NCI-H1105 (cell line): Measurements from ENCODE around the gene CLN5.
"Not testable (repeated sequence)": the region's sequence is repeated elsewhere in the genome, so short reads cannot be mapped to it uniquely, and the experiment has no call there.

Source experiments
- DNase-seq: peaks from one replicate; lab custom pipeline; 2025; lab: John Stamatoyannopoulos, UW

The CLN5 gene

DNA sequence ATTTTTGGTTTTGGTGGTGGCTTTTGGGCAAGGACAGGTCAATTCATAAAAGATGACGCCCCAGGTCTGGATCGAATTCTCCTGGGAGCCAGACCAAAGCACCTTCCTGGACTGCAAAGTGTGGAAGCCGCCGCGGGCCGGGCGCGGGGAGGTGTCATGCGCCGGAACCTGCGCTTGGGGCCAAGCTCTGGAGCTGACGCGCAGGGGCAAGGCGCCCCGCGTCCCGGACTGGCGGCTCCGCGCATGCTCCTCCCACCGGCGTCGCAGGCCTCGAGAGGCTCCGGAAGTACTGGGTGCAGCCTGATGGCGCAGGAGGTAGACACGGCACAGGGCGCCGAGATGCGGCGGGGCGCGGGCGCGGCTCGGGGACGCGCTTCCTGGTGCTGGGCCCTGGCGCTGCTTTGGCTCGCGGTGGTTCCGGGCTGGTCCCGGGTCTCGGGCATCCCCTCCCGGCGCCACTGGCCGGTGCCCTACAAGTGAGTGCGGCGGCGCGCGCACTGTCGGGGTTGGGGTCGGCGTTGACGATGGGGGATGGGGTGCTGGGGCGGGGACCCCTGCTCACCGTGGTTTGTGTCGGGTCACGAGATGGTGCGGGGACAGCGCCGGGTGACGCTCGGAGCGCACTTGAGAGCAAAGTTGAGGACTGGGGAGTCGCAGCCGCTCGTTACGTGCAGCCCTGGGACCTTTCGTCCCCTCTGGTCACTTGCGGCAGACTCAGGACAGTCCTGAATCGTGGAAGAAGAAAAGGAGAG is at the start of gene CLN5:
CLN5 (plus strand) TSS at position 286 of the 752 bp plus-strand sequence; CDS start at position 304, 18 bp downstream.
- DNase-seq = peak; percentile 52

DNA sequence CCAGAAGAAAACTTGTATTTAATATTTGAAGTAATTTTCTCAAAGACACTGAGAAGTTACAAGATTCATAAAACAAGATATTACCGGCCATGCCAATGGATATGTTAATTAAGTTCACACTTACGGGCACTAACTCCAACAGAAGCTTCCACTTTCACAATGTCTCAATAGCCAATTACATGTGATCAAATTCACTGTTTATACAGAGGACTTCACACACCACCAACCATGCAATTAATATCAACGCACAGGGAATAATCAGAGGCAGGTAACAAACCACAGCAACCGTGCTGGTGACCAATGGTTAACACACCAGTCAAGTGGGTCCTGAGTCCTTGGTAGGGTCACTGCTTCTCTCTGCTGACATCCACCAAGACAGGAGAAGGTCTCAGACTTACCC is 49.5 kb upstream of the CLN5 start:
- DNase-seq = no peak

DNA sequence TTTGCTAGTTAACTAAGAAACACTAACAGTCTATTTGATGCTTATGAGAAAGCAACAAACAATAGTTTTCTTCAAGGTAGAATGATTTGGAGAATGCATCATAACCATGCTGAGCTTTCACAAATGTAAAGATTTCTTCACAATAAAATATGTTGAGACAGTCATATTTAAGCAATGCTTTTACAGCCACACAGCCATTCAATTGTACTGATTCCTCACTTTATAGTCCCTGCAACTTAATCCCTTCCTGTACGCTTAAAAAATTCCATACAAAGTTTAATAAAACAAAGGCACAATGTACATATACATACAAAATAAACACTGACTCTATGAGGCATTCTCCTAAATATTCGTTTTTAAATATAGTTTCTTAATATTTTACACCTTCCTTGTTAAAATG is 48.2 kb upstream of the CLN5 start:
- no peak for DNase-seq

DNA sequence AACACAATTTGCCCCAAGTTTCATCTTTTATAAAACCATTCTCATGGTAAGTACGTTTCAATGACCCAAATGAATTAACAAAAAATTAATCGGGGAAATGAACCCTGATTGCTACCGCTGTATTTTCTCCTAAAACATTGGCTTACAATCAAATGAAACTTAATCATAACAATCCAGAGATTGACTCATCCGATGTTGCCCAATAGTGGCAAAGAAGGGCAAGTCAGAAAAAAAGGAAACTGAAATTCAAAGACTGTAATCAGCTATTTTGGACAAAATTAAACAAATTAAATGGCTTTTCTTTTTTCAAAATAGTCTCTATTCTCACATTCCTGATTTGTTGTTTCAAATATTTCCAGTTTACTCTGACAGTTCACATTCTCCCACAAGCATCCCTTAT is 47.4 kb upstream of the CLN5 start:
- no peak for DNase-seq

DNA sequence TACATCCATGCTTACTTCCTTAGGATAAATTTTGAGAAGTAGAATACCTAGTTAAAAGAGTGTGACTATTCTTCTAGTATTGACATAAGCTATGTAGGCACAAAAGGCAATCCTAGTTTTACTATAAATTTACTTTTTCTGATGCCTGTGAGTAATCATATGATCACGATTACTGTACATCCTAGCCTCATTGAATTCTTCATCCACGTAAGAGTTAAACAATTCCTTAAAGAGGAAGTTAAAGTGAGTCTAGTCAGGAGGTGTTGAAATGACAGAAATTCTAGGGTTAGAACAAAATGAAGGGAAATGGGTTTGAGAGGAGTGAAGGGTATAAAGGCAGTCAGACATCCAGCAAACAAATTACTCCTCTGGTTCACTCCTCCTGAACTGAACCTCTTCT is 43.7 kb upstream of the CLN5 start, which contains the start of gene ACOD1:
ACOD1 (plus strand) TSS at position 363 of the 400 bp plus-strand sequence. CDS start 48 bp downstream, outside the sequence.
- DNase-seq = no peak

DNA sequence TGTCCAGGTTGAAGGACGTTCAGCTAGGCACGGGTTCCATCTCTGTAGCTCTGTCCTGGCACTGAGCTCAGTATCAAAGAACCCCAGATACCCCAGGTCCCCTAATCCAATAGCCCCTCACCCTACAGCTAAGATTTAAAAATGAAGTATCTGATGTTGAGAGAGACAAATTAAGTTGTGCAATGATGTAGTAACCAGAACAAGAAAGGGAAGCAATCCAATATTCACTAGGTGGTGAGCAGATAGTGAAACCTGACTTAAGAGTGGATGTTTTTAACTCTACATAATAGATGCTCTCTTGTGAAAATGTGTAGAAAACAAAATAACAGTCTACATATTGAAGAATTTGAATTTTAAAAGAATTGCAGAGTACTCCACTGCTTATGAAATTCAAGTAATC is 41.8 kb upstream of the CLN5 start:
- no peak for DNase-seq

DNA sequence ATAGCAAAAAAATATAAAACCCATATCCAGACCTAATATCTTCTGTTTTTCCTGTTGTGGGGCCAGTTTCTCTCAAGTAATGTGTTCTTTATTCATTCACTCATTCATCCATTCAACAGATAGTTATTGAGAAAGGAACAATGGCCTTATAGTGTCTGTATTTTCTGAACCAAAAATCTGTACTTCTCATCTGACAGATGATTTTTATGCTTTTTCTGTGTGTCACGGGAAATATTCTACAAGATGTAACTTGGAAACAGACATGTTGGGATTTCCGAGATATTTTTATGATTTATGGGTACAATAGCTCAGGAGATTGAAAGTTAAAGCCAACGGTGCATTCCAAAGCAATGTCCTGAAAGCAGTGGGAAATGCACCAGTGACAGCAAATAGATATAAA is 37.9 kb upstream of the CLN5 start:
- no peak for DNase-seq

DNA sequence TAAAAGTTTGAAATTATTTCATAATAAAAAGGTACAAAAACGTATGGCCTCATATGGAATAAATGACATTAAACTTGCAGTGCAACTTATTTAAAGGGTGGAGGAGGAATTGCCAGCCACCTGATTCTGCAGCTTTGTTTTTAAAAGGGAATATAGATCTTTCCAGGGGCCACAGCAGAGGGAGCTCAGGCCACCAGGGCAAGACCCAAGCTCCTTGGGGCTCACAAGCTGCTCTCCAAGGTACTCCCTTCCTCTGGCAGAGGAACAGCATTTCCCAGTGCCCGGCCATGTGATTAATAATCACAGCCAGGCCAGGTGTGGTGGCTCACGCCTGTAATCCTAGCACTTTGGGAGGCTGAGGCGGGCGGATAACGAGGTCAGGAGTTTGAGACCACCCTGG is 37.3 kb upstream of the CLN5 start:
- no peak for DNase-seq

DNA sequence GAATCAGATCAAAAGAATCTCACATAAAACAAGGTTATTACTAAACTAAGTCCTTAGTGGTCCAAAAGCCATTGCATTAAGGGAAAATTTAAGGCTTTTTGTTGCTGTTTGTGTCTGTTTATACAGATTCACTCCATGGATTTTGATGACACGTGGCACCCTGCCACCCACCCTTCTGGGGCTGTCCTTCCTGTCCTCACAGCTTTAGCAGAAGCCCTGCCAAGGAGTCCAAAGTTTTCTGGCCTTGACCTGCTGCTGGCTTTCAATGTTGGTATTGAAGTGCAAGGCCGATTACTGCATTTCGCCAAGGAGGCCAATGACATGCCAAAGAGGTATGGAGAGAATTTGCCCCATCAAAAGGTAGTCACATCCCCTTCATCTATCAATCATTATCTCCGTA is 36.7 kb upstream of the CLN5 start:
- no peak for DNase-seq

DNA sequence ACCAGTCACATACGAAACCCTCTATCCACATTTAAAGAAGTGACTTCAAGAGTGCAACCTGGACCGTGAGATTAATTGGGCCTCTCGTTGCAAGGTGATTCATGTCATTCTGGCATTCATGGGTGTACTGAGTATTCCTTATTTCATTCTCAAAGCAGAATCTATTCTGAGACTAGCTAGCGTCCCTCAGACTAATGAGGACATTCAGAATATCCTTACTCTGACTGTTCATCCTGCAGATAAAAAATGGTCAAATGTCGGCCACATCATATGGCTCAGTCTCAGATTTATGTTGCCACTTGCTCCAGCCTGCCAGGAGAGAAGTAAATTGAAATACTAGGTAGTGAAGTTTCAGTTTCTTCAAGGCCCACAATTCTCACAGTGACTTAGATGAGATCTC is 36.2 kb upstream of the CLN5 start:
- DNase-seq = no peak

DNA sequence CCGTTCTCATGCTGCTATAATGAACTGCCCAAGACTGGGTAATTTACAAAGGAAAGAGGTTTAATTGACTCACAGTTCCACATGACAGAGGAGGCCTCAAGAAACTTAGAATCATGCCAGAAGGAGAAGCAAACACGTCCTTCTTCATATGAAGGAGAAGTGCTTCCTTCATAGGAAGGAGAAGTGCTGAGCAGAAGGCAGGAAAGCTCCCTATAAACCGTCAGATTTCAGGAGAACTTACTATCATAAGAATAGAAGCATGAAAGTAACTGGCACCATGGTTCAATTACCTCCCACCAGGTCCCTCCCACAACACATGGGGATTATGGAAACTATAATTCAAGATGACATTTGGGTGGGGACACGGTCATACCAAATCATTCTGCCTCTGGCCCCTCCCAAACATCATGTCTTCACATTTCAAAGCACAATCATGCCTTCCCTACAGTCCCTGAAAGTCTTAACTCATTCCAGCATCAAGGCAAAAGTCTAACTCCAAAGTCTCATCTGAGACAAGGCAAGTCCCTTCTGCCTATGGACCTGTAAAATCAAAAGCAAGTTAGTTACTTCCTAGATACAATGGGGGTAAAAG is 32.9 kb upstream of the CLN5 start:
- no peak for DNase-seq

DNA sequence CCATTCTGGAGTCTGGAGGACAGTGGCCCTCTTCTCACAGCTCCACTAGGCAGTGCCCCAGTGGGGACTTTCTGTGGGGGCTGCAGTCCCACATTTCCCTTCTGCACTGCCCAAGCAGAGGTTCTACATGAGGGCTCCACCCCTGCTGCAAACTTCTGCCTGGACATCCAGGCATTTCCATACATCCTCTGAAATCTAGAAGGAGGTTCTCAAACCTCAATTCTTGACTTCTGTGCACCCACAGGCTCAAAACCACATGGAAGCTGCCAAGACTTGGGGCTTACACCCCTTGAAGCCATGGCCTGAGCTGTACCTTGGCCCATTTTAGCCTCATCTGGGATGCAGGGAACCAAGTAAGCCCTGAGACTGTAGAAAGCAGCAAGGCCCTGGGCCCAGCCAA is 32.1 kb upstream of the CLN5 start:
- not testable (repeated sequence) for DNase-seq

DNA sequence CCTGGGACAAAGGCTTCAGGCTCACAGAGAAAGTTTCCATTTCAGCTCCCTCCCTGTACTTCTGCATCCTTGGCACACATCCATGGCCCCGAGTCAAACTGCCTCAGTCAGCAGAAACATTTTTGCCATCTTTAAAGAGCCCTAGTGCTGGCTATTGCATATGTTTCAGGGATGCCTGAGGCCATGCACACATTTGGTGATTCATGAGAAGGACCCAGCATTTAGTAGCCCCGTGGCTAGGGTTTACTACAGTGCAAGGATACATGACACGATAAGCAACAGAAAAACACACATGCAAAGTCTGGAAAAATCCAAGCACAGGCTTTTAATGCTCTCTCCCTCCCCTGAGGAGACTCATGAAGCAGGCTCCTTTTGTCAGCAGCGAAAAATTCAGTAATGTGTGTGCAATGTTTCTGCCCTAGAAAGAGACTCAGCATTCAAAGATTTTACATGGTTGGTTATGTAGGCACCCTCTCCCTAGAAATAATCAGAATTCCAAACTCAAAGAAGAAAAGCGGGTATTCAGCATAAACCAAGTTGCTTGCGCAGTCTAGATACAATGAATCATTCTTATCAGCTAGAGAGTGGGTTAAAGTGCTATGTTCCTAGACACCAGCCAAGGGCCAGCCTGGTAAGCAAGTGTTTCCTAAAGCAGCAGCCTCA is 26.0 kb upstream of the CLN5 start:
- DNase-seq = no peak

DNA sequence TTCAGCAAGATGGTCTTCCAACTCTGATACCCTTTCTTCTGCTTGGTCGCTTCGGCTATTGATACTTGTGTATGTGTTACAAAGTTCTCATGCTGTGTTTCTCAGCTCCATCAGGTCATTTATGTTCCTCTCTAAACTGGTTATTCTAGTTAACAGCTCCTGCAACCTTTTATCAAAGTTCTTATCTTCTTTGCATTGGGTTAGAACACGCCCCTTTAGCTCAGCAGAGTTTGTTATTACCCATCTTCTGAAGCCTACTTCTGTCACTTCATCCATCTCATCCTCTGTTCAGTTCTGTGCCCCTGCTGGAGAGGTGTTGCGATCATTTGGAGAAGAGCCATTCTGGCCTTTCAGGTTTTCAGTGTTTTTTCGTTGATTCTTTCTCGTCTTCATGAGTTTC is 24.9 kb upstream of the CLN5 start:
- DNase-seq = no peak

DNA sequence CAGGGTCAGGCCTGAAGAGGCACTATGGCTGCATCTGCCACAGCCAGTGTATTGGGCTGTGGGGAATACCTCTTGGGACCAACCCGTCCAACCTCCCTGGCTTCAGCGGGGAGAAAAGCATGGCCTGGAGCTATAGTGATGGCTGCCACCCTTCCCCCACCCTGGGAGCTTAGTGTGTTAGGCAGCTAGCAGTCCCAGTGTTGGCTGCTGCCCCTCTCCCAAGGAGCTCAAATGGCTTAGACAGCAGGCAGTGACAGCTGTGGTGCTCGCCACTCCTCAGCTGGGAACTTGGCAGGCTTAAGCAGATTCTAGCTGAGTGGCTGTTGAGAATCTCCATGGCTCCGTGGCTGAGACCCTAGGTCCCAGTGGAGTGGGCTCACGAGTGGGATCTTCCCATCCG is 23.8 kb upstream of the CLN5 start:
- no peak for DNase-seq

DNA sequence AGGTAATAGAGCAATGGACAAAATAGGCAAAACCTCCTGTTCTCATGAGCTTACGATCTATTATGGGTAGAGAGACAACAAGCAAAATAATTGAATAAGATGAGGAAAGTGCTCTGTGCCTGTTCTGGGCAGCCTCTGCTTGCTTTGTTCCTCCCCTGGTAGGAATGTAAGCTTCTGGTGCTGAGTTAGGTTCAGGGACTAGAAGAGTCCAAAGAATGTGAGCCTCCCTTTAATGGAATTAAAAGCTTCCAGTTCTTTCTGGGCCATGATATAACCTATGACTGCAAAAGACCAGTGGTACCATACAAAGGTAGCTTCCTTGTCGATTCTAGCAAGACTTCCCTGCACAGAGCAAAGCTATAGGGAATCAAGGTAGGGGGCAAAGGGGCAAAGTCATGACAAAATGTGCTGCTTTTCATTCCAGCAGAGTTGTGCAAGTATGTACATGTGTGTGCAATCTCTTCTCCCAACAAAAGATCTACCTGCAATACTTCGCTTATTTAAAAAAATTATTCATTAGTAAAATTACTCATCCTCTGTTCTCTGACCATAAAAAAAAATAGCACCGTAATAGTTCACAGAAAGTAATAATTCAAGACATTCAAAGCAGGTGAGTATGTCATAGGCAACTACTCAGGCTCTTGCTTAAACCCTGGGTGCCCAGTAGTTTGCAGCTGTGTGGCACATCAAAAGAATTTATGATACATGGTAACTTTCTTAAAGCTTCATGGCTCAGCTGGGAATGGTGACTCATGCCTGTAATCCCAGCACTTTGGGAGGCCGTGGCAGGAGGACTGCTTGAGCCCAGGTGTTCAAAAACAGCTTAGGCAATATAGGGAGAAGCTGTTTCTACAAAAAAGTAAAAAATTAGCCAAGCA is 22.2 kb upstream of the CLN5 start:
- no peak for DNase-seq

DNA sequence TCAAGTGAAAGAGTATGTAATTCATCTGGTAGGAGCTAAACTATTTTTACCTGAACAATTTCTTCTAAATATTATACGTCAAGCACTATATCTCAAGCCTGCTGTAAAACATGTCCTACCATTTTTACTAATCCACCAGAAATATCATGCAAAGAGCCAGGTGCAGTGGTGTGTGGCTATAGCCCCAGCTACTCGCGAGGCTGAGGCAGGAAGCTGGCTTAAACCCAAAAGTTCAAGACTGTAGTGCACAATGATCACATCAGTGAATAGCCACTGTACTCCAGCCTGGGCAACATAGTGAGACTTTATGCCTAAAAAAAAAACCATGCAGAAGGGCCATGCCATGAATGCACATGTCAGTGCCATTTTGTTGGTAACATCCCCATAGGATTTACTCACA is 20.7 kb upstream of the CLN5 start:
- DNase-seq = no peak

DNA sequence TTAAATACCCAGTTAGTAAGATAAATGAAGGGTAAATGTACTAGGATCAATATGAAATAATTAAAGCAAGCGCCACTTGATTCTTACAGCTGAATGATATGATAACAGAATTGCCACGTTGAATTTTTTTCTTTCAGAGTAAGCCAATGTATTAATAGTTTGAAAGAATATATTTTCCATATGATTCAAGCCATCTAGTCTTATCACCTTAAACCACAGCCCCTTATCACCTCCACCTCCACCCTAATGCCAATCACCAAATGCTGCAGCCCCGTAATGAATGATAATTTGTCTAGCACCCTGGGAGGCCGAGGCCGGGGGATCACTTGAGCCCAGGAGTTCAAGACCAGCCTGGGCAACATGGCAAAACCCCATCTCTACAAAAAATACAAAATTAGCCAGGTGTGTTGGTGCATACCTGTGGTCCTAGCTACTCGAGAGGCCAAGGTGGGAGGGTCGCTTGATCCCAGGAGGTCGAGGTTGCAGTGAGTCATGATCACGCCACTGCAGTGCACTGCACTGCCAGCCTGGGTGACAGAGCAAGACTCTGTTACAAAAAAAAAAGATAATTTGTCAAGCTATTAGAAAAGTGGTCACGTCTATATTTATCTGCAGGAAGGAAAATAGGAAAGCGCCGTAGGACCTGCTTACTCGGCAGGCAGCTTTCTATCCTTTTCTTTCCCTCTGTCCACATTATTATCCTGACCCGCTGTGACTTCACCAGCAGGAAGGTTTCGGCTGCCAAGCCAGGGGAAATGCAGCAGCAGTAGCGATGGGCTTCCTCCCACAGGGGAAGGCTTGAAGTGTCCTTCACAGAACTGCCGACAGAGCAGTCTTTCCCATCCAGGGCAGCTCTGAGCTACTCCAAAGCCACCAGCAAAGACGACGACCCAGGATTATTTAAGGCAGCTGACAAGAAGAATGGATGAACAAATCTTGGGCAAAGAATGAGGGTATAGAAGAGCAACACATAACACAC is 19.7 kb upstream of the CLN5 start:
- DNase-seq = no peak

DNA sequence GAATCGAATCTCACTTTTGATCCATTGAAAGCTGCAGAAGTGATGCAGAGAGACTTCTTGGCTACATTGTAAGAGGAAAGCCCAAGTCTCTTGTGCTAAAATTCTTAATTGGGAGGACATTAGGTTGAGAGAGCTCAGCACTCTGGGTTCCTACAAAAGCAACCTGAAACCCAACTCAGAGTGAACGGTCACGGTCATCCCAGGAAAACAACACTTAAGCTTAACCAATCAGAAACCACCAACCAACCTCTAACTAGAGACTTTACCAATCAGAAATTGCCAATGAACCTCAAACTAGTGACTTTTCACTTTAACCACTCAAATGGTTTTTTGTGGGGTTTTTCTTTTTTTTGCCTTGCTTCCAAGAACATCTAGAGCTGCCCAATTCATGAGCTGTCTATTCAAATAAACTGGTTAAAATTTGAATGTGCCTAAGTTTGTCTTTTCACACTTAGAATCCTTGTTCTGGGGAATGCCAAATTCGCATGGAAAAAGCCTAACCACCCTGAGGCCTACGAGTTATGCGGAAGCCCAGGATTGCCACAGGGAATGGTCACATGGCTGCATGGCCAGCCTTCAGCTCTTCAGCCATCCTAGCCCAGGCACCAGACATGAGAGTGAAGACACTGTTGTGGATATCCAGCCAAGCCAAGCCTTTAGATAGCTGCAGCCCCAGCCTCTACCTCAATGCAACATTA is 17.8 kb upstream of the CLN5 start:
- DNase-seq = no peak

DNA sequence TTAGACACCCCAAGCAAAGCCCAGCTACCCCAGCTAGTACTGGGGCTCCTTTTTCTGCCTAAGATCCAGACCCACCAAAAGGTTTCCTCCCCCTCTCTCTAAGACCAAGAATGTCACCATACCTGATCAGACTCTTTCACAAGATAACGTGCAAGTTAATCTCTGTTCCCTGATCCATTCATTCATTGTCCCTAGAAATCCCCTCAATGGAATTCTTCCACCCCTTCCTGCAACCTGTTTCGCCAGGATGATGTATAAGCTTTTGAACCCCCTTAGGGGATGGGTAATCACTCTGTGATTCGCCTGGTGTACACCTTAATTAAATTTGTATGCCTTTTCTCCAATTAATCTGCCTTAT is 17.3 kb upstream of the CLN5 start:
- DNase-seq = no peak

DNA sequence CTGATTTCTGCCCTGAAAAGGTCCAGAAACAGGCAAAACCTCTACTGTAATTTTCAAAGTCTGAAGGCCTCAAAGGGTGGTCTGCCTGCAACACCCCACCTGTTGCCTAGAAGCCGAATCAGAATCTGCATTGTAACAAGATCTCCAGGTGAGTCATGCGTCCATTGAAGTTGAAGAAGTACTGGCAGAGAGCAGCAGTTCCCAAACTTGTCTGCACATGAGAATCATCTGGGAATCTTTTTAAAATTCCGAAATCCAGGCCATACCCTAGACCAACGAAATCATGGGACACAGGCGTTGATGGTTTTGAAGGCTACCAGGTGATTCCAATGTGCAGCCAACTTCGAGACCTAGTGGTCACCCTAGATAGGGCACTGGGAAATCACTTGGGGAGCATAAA is 16.0 kb upstream of the CLN5 start:
- DNase-seq = no peak
